Suprapubic skin (tissue), 4 donors: Measurements from ENCODE around the gene PDIA2. TPM values are rescaled to one million over a fixed set of nuclear protein-coding genes. Genes with fewer than 3 reads are reported as not detected.

Source experiments
- DNase-seq, 2 donors: peaks; one replicate each; pipeline ENCODE4 v3.0.0-alpha.2; 2019; ENCODE audit warnings: low spot score in 2 of 2
- H3K27ac ChIP-seq: fragments of 200-600 bp; sonication (generic); one replicate; pipeline ENCODE4 v1.5.1; 2019
- H3K27me3 ChIP-seq: fragments of 200-600 bp; sonication (generic); one replicate; pipeline ENCODE4 v1.5.1; 2019
- H3K36me3 ChIP-seq: fragments of 200-600 bp; sonication (generic); one replicate; pipeline ENCODE4 v1.5.1; 2019
- H3K4me1 ChIP-seq: fragments of 200-600 bp; sonication (generic); one replicate; pipeline ENCODE4 v1.5.1; 2019
- H3K4me3 ChIP-seq: fragments of 200-600 bp; sonication (generic); one replicate; pipeline ENCODE4 v1.5.1; 2019; ENCODE audit warnings: mild to moderate bottlenecking
- H3K9me3 ChIP-seq: fragments of 200-600 bp; sonication (generic); one replicate; pipeline ENCODE4 v1.5.1; 2019
- CTCF ChIP-seq, 2 donors: fragments of 200-600 bp in 1 of 2; fragments of 450-650 bp in 1 of 2; sonication (generic) in 1 of 2; IDR thresholded peaks; one replicate each; pipeline ENCODE4 v1.5.1; 2016 to 2019; ENCODE audit warnings: antibody characterized with exemption in 2 of 2, mild to moderate bottlenecking in 1 of 2, moderate library complexity in 1 of 2
- EP300 ChIP-seq: sonication (generic); formaldehyde crosslinking; IDR thresholded peaks from one replicate; pipeline ENCODE4 v1.6.1; 2017; ENCODE audit warnings: antibody characterized with exemption
- POLR2A ChIP-seq, 2 donors: fragments of 450-650 bp; IDR thresholded peaks; one replicate each; pipeline ENCODE4 v1.6.1; 2017; ENCODE audit warnings: antibody characterized with exemption in 2 of 2, mild to moderate bottlenecking in 2 of 2, moderate library complexity in 2 of 2
- POLR2AphosphoS5 ChIP-seq, 3 donors: sonication (generic); formaldehyde crosslinking; IDR thresholded peaks; one replicate each; pipeline ENCODE4 v1.6.1; 2017; ENCODE audit warnings: antibody characterized with exemption in 3 of 3
- WGBS: methylation state at CpG from one replicate; pipeline ENCODE4 v1.1.5; 2018; 5-methylcytosine and 5-hydroxymethylcytosine counted together
- total RNA-seq, 4 donors: library from RNA; depleted of rRNA; stranded (reverse); fragments of >200 nt; gene quantifications; one replicate each; pipeline ENCODE4 v1.1.0, GENCODE V29; 2016

The PDIA2 gene
- total RNA-seq, 4 donors from 2014 or later = not detected

DNA sequence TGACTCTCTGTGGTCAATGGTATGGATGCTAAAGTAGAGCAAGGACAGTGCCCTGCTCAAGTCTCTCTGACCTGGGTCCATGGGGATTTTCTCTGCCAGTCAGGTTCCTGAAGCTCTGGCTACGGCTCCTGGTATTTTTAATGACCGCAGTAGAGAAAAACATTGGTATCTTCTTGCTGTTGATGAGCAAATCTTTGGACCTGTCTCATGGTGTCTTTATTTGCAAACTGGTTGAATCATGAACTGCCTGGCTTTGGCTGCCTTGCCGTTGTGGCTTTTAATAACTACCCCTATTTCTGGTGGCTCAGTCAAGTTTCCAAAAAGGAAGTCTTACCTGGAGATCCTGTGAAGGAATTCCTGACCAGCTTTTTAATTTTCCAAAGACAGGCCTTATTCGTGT, 39.6 kb upstream of the PDIA2 start:
- WGBS = 53% methylated on average over 4 of the region's 4 CpGs

DNA sequence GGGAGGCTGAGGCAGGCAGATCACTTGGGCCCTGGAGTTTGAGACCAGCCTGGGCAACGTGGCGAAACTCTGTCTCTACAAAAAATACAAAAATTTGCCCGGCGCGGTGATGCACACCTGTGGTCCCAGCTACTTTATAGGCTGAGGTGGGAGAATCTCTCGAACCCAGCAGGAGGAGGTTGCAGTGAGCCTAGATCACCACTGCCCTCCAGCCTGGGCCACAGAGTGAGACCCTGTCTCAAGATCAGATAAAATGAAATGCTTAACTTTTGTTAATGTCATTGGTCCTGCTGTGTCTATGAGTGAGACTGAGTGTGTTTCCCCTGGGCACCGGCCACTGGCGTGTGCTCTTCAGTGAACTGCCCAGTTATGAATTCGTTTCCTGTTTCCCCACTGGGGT, 37.9 kb upstream of the PDIA2 start:
- no peaks in the 10 kb centered on the region for H3K9me3 ChIP-seq
- no peak for DNase-seq
- H3K27me3 ChIP-seq = no peaks in the 10 kb centered on the region
- H3K4me1 ChIP-seq = peaks cover 3% of the 10 kb centered on the region
- H3K27ac ChIP-seq = no peak overlapping the region
- WGBS = 95% methylated on average over 9 of the region's 9 CpGs
- TF ChIP-seq POLR2A (IDR thresholded peaks at IDR 0.05) (no peak), POLR2AphosphoS5 (IDR thresholded peaks at IDR 0.05) (no peak), CTCF (IDR thresholded peaks at IDR 0.05) (no peak), EP300 (no peak)
- peaks cover 11% of the 10 kb centered on the region for H3K36me3 ChIP-seq
- H3K4me3 ChIP-seq = no peak overlapping the region

More for the DNA sequence above, 39.6 kb upstream of the PDIA2 start:
- H3K4me3 ChIP-seq = no peak overlapping the region
- no peaks in the 10 kb centered on the region for H3K27me3 ChIP-seq
- H3K4me1 ChIP-seq = peaks cover 9% of the 10 kb centered on the region
- no peaks in the 10 kb centered on the region for H3K36me3 ChIP-seq
- no peak for DNase-seq
- no peak overlapping the region for H3K27ac ChIP-seq
- no peaks in the 10 kb centered on the region for H3K9me3 ChIP-seq
- TF ChIP-seq POLR2A (IDR thresholded peaks at IDR 0.05) = no peak
- TF ChIP-seq EP300 = no peak
- no peak for TF ChIP-seq POLR2AphosphoS5 (IDR thresholded peaks at IDR 0.05)
- TF ChIP-seq CTCF (IDR thresholded peaks at IDR 0.05) = no peak

DNA sequence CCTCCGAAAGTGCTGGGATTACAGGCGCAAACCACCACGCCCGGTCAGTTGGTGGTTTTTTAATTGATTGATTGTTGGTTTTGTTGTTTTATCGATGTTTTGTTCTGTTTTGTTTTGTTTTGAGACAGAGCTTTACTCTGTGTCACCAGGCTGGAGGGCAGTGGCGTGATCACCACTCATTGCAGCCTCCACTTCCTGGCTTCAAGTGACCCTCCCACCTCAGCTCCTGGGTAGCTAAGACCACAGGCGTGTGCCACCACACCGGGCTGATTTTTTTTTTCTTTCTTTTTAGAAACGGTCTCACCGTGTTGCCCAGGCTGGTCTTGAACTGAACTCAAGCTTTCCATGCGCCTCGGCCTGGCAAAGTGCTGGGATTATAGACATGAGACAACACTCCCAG, 35.9 kb upstream of the PDIA2 start:
- Histone ChIP-seq H3K27ac (no peak overlapping the region), H3K4me1 (peaks cover under 1% of the 10 kb centered on the region), H3K4me3 (no peak overlapping the region), H3K27me3 (no peaks in the 10 kb centered on the region), H3K36me3 (peaks cover 21% of the 10 kb centered on the region), H3K9me3 (no peaks in the 10 kb centered on the region)
- DNase-seq = no peak
- TF ChIP-seq POLR2AphosphoS5 (IDR thresholded peaks at IDR 0.05) (no peak), CTCF (IDR thresholded peaks at IDR 0.05) (no peak), POLR2A (IDR thresholded peaks at IDR 0.05) (no peak), EP300 (no peak)
- 94% methylated on average over 12 of the region's 12 CpGs for WGBS

DNA sequence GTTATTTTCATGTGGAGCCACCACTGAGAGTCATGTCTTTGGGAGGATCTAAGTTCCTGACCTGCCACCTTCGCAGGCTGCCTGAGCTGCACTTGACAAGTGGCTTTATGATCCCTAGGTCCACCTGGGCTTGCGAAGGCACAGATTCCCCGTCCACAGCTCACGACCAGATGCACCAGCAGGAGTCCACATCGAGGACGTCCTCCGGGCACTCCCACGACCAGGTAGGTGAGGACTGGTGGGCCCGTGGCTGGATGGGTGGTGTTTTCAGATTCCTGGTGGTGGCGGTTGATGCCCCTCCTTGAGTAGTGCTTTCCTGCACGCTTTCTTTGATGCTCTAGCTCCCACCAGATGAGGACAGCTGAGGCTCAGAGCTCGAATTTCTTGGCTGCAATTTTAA, 33.5 kb upstream of the PDIA2 start:
- Histone ChIP-seq H3K27ac (no peak overlapping the region), H3K27me3 (no peaks in the 10 kb centered on the region), H3K9me3 (no peaks in the 10 kb centered on the region), H3K36me3 (peaks cover 29% of the 10 kb centered on the region), H3K4me1 (no peaks in the 10 kb centered on the region), H3K4me3 (no peak overlapping the region)
- 88% methylated on average over 10 of the region's 12 CpGs for WGBS
- TF ChIP-seq POLR2AphosphoS5 (IDR thresholded peaks at IDR 0.05) (no peak), CTCF (IDR thresholded peaks at IDR 0.05) (no peak), EP300 (no peak), POLR2A (IDR thresholded peaks at IDR 0.05) (no peak)
- DNase-seq = no peak

DNA sequence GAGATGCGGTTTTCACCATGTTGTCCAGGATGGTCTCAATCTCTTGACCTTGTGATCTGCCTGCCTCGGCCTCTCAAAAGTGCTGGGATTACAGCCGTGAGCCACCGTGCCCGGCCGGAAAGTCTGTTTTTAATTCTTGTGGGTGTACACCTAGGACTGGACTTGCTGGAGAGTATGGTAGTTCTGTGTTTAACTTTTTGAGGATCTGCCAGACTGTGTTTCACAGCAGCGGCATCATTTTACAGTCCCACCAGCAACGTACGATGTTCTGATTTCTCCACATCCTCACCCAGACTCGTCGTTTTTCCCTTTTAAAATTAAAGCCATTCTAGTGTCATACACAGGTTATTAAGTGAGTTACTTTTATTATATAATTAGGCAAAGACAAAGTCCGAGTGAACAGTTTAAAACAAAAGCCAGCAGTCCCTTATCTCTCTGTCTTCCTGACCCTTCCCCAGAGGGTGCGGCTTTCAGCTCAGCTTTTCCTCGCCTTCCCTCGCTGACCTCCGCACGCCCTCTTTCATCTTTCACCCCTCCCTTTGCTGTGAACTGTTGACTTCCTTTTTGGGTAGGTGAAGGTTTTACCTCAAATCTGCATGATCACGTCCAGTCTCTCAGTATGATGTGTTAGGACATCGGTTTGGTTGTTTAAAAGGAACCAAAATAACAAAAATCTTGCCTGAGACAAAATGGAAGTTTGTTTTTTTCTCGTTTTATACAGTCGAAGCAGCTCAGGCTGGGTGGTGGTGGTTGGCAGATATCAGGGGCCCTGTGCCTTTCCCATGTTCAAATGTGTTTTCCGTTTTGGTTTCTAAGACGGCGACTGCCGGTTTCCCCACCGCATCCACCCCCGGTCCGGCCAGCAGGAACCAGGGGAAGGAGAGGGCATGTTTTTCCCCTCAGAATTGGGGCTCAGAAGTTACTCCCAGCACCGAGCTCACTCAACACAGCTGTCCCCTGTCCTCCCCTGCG, 30.3 kb upstream of the PDIA2 start:
- no peak for DNase-seq
- no peak overlapping the region for H3K27ac ChIP-seq
- no peaks in the 10 kb centered on the region for H3K4me1 ChIP-seq
- peaks cover 49% of the 10 kb centered on the region for H3K36me3 ChIP-seq
- H3K9me3 ChIP-seq = no peaks in the 10 kb centered on the region
- WGBS = 77% methylated on average over 30 of the region's 30 CpGs
- H3K27me3 ChIP-seq = no peaks in the 10 kb centered on the region
- H3K4me3 ChIP-seq = no peak overlapping the region
- TF ChIP-seq POLR2AphosphoS5 (IDR thresholded peaks at IDR 0.05) (no peak), EP300 (no peak), CTCF (IDR thresholded peaks at IDR 0.05) (no peak), POLR2A (IDR thresholded peaks at IDR 0.05) (no peak)
